PC-3 (cell line): ENCODE results near the gene CIB2. TPM values are rescaled to one million over a fixed set of nuclear protein-coding genes. Genes with fewer than 3 reads are reported as not detected.
A peak's percentile ranks its signal among the peaks of the same experiment; 100 is the strongest.

ENCODE experiments used
- ATAC-seq: fragments of 200-7000 bp; cut with Tn5 transposase; 2 replicates; pipeline ENCODE4 v1.9.1; 2020; ENCODE audit warnings: mild to moderate bottlenecking, moderate library complexity
- BruUV-seq: library from RNA; stranded (reverse); fragments of 400-500 nt; replicated peaks from 2 replicates; lab custom pipeline; 2021; lab: Mats Ljungman, UMichigan
- CTCF ChIA-PET: fragments of 300-600 bp; sonication (Branson Sonifier 250); formaldehyde crosslinking; loops from one replicate; lab custom pipeline; 2022; ENCODE audit warnings: antibody characterized with exemption; lab: Charles Lee
- POLR2A ChIA-PET: fragments of 300-600 bp; sonication (Branson Sonifier 250); formaldehyde crosslinking; loops from one replicate; lab custom pipeline; 2022; ENCODE audit warnings: antibody characterized with exemption; ENCODE audit not compliant: unreplicated experiment; lab: Charles Lee
- DNase-seq: peaks from one replicate; pipeline ENCODE4 v3.0.0-alpha.2; 2015
- H2AFZ ChIP-seq: fragments of 300-600 bp; sonication (generic); 2 replicates; pipeline ENCODE4 v1.6.0; 2016; ENCODE audit warnings: antibody characterized with exemption, low read length
- H3F3A ChIP-seq: fragments of 300-600 bp; sonication (generic); one replicate; pipeline ENCODE4 v1.6.0; 2017; ENCODE audit warnings: antibody characterized with exemption, low read length, control low read depth, mild to moderate bottlenecking; ENCODE audit not compliant: unreplicated experiment
- H3K27ac ChIP-seq: fragments of 300-600 bp; sonication (generic); 2 replicates; pipeline ENCODE4 v1.5.1; 2016; ENCODE audit warnings: mild to moderate bottlenecking, low read length
- H3K27me3 ChIP-seq: fragments of 300-600 bp; sonication (generic); 2 replicates; pipeline ENCODE4 v1.6.1; 2016; ENCODE audit warnings: low read length, mixed read lengths
- H3K36me3 ChIP-seq: fragments of 300-600 bp; sonication (generic); 2 replicates; pipeline ENCODE4 v1.6.1; 2016; ENCODE audit warnings: low read depth, mixed run types, low read length, mixed read lengths
- H3K4me1 ChIP-seq: fragments of 300-600 bp; sonication (generic); 2 replicates; pipeline ENCODE4 v1.5.1; 2016; ENCODE audit warnings: low read length; ENCODE audit not compliant: insufficient read depth
- H3K4me2 ChIP-seq: fragments of 300-600 bp; sonication (generic); 2 replicates; pipeline ENCODE4 v1.6.0; 2016; ENCODE audit warnings: low read length
- H3K4me3 ChIP-seq: fragments of 300-600 bp; sonication (generic); 2 replicates; pipeline ENCODE4 v1.5.1; 2016; ENCODE audit warnings: mild to moderate bottlenecking, low read length, mixed read lengths
- H3K79me2 ChIP-seq: fragments of 300-600 bp; sonication (generic); 2 replicates; pipeline ENCODE4 v1.6.1; 2017; ENCODE audit warnings: low read length, mixed read lengths
- H3K9ac ChIP-seq: fragments of 300-600 bp; sonication (generic); 2 replicates; pipeline ENCODE4 v1.6.0; 2016; ENCODE audit warnings: mild to moderate bottlenecking, low read length
- H3K9me2 ChIP-seq: fragments of 300-600 bp; sonication (generic); replicated peaks from 2 replicates; pipeline ENCODE4 v1.6.1; 2016; ENCODE audit warnings: mixed run types, low read length, mixed read lengths
- H3K9me3 ChIP-seq: fragments of 300-600 bp; sonication (generic); 2 replicates; pipeline ENCODE4 v1.6.1; 2016; ENCODE audit warnings: low read length, mixed read lengths
- H4K20me1 ChIP-seq: fragments of 300-600 bp; sonication (generic); 2 replicates; pipeline ENCODE4 v1.6.1; 2016; ENCODE audit warnings: low read length, mixed read lengths
- EZH2 ChIP-seq: fragments of 300-600 bp; sonication (generic); IDR thresholded peaks from one replicate; pipeline ENCODE4 v1.6.1; 2017; ENCODE audit warnings: antibody characterized with exemption, mild to moderate bottlenecking, low read length; ENCODE audit not compliant: unreplicated experiment
- EZH2phosphoT487 ChIP-seq: fragments of 300-600 bp; sonication (generic); IDR thresholded peaks from 2 replicates; pipeline ENCODE4 v1.6.1; 2018; ENCODE audit warnings: mild to moderate bottlenecking, antibody characterized with exemption, low read length, borderline replicate concordance
- intact Hi-C: fragments of 100-400 bp; cut with micrococcal nuclease; formaldehyde crosslinking; loops from 2 replicates; pipeline ENCODE4 v1.9.0; 2023
- total RNA-seq: library from RNA; depleted of rRNA; stranded (reverse); fragments of >200 nt; gene quantifications from 2 replicates; pipeline ENCODE4 v1.2.3, GENCODE V29; 2014
- TF ChIP-seq, protein P1 (sequence below): fragments of 300-600 bp; sonication (generic); conservative IDR thresholded peaks from 2 replicates; pipeline ENCODE4 v1.5.1; 2017; ENCODE audit warnings: antibody characterized with exemption, low read depth, mild to moderate bottlenecking, low read length

The CIB2 gene
- total RNA-seq, 1 experiment from 2014 or later, result 10.4 TPM

DNA sequence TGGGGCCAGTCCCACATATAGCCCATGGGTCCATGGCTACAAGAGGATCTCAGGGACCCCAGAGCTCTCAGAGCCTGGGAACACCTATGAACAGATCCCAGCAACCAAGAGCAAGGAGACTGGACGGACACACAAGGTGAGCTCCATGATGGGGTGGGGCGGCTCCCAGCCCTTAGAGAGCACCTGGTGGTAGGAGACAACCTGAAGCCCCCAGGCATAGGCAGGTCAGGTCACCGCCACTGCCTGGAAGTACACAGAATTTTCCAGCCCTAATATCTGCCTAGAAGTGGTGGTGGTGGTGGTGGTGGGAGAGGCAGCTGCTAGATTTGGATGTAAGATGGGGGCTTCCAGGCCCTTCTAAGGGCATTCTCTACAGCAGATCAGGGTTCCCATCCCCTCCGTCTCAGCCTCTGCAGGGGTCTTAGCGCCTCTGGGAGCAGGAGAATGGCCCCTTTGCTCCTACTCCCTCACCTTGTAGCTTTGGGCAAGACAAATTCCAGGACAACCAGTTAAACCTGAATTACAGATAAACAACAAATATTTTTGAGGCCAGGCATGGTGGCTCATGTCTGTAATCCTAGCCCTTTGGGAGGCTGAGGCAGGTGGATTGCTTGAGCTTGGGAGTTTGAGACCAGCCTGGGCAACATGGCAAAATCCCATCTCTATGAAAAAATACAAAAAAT, 29.7 kb downstream of the CIB2 start:
- H3K36me3 ChIP-seq, result no peaks in the 10 kb centered on the region
- TF ChIP-seq EZH2phosphoT487, result no peak
- TF ChIP-seq, protein P1, sequence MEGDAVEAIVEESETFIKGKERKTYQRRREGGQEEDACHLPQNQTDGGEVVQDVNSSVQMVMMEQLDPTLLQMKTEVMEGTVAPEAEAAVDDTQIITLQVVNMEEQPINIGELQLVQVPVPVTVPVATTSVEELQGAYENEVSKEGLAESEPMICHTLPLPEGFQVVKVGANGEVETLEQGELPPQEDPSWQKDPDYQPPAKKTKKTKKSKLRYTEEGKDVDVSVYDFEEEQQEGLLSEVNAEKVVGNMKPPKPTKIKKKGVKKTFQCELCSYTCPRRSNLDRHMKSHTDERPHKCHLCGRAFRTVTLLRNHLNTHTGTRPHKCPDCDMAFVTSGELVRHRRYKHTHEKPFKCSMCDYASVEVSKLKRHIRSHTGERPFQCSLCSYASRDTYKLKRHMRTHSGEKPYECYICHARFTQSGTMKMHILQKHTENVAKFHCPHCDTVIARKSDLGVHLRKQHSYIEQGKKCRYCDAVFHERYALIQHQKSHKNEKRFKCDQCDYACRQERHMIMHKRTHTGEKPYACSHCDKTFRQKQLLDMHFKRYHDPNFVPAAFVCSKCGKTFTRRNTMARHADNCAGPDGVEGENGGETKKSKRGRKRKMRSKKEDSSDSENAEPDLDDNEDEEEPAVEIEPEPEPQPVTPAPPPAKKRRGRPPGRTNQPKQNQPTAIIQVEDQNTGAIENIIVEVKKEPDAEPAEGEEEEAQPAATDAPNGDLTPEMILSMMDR, result no peak
- TF ChIP-seq EZH2, result no peak
- ATAC-seq (no peak), DNase-seq (peak; percentile 36)
- H3K4me2 ChIP-seq, result no peak overlapping the region
- no peaks in the 10 kb centered on the region for H3K9me3 ChIP-seq
- H4K20me1 ChIP-seq, result no peaks in the 10 kb centered on the region
- H2AFZ ChIP-seq, result no peak overlapping the region
- H3K9me2 ChIP-seq, result no peaks in the 10 kb centered on the region
- intact Hi-C loops, result no loop called here
- ChIA-PET POLR2A (no interaction called here), CTCF (no interaction called here)
- H3K27ac ChIP-seq, result no peak overlapping the region
- no peak overlapping the region for H3K4me3 ChIP-seq
- H3K9ac ChIP-seq, result no peak overlapping the region
- no peaks in the 10 kb centered on the region for H3F3A ChIP-seq
- H3K4me1 ChIP-seq, result no peaks in the 10 kb centered on the region
- H3K79me2 ChIP-seq, result no peaks in the 10 kb centered on the region
- H3K27me3 ChIP-seq, result no peaks in the 10 kb centered on the region
- BruUV-seq, result no TSS peak

DNA sequence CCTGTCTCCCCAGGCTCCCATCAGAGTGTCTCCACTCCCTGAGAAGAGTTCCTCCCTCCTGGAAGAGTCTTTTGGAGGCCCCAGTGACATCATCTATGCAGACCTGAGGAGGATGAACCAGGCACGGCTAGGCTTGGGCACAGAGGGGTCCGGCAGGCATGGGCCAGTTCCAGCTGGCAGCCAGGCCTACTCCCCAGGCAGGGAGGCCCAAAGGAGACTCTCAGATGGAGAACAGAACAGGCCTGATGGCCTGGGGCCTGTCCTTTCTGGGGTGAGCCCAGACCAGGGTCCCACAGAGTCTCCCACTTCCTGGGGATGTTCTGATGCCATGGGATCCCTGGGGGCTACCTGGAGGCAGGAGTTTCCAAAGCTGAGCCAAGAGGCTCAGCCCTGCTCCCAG, 30.4 kb downstream of the CIB2 start:
- no peak overlapping the region for H2AFZ ChIP-seq
- no peaks in the 10 kb centered on the region for H3K9me3 ChIP-seq
- no peak for TF ChIP-seq EZH2phosphoT487
- no peaks in the 10 kb centered on the region for H3K4me1 ChIP-seq
- no TSS peak for BruUV-seq
- intact Hi-C loops, result no loop called here
- DNase-seq (no peak), ATAC-seq (no peak)
- no peaks in the 10 kb centered on the region for H4K20me1 ChIP-seq
- H3F3A ChIP-seq, result no peaks in the 10 kb centered on the region
- no peaks in the 10 kb centered on the region for H3K36me3 ChIP-seq
- H3K9me2 ChIP-seq, result no peaks in the 10 kb centered on the region
- no peak overlapping the region for H3K4me3 ChIP-seq
- no peak overlapping the region for H3K9ac ChIP-seq
- no peaks in the 10 kb centered on the region for H3K27me3 ChIP-seq
- ChIA-PET CTCF (no interaction called here), POLR2A (no interaction called here)
- H3K4me2 ChIP-seq, result no peak overlapping the region
- H3K27ac ChIP-seq, result no peak overlapping the region
- no peaks in the 10 kb centered on the region for H3K79me2 ChIP-seq

DNA sequence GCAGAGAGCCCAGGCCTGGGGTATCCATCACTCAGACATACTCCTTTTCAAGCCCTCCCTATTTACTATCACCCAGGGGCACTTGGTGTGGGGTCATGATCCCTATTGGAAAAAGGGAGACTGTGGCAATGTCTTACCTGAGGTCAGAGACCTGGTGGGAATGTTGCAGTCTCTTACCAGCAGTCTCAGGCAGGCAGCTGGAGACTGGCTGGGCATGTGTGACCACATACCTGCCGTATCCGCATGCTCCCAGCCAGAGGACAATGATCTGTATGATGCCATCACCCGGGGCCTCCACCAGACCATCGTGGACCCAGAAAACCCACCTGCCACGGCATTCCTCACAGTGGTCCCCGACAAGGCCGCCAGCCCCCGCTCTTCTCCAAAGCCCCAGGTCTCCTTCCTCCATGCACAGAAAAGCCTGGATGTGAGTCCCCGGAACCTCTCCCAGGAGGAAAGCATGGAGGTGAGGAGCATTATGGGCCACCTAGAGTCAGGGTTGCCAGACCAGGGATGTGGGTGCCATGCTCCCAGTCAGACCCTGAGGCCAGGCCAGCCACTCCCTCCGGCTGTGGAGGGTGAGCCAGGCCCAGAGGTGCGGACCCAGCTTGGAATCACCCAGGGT, 33.0 kb downstream of the CIB2 start:
- Histone ChIP-seq H3K27ac (no peak overlapping the region), H3K9me2 (no peaks in the 10 kb centered on the region), H4K20me1 (no peaks in the 10 kb centered on the region), H3K4me2 (no peak overlapping the region), H3K4me3 (no peak overlapping the region), H3F3A (no peaks in the 10 kb centered on the region), H3K4me1 (no peaks in the 10 kb centered on the region), H3K79me2 (no peaks in the 10 kb centered on the region), H3K9ac (no peak overlapping the region), H3K27me3 (no peaks in the 10 kb centered on the region), H2AFZ (no peak overlapping the region), H3K36me3 (no peaks in the 10 kb centered on the region), H3K9me3 (no peaks in the 10 kb centered on the region)
- CTCF ChIA-PET, result no interaction called here
- ATAC-seq (no peak), DNase-seq (no peak)
- TF ChIP-seq EZH2 (no peak), EZH2phosphoT487 (no peak)
- TF ChIP-seq, protein P1, result no peak
- POLR2A ChIA-PET, result no interaction called here
- no TSS peak for BruUV-seq
- intact Hi-C loops, result no loop called here
